DMS 273 treated with DMSO at 0.1 percent for 48 hours (cell line): Measurements from ENCODE around the gene TEDC2.
"Not testable (repeated sequence)": the region's sequence is repeated elsewhere in the genome, so short reads cannot be mapped to it uniquely, and the experiment has no call there.

ENCODE experiments used
- DNase-seq: peaks from one replicate; lab custom pipeline; 2025; lab: John Stamatoyannopoulos, UW

TEDC2 gene

DNA sequence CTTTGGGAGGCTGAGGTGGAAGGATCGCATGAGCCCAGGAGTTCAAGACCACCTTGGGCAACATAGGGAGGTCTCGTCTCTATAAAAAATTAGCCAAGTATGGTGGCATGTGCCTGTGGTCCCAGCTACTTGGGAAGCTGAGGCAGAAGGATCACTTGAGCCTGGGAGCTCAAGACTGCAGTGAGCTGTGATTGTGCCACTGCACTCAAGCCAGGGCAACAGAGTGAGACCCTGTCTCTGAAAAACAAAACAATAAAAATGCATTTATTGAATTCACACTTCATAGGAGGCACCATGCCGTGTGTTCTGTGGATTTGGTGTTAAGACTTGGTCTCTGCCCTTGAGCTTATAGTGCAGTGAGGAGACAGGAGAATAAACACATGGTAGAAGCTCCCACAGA is 17.4 kb downstream of the TEDC2 start:
- DNase-seq = no peak

DNA sequence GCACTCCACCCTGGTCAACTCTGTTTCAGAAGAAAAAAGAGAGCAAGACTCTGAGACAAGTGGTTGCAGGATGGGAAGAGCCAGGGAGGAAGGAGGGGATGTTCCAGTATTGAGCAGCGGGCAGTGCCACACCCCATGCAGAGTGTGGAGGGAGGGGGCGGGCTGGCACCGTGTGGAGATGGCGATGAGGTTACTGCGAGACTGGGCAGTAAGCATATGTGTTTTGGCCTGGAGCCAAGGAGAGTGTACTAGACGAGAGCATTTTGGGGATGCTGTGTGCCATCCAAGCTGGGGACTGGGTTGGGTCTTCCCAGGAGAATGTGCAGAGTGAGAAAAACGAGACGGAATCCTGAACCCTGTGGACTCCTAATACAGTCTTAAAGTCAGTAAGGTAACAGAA is 18.4 kb downstream of the TEDC2 start:
- DNase-seq = no peak

DNA sequence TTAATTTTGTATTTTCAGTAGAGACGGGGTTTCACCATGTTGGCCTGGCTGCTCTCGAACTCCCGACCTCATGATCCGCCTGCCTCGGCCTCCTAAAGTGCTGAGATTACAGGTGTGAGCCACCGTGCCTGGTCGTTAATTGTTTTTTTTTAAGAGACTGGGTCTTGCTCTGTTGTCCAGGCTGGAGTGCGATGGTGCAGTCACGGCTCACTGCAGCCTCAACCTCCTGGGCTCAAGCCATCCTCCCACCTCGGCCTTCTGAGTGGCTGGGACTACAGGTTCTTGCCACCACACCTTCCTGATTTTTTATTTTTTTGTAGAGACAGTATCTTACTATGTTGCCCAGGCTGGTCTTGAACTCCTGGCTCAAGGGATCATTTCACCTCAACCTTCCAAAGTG is 20.1 kb downstream of the TEDC2 start:
- DNase-seq = not testable (repeated sequence)

DNA sequence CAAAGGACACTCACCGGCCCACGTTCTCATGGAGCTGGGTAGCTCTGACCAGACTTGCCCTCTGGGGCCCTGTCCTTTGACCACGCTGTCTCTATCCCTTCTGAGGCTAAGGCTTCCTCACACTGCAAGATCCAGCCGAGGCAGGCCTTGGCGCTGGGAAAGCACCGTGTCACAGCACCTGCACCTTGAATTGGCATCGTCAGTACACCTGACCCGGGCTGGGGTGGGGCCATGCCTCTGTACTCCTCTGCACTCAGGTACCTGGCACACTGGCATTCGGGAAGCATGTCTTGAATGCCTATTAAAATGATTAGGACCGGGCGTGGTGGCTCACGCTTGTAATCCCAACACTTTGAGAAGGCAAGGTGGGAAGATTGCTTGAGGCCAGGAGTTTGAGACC is 21.0 kb downstream of the TEDC2 start:
- DNase-seq = no peak

DNA sequence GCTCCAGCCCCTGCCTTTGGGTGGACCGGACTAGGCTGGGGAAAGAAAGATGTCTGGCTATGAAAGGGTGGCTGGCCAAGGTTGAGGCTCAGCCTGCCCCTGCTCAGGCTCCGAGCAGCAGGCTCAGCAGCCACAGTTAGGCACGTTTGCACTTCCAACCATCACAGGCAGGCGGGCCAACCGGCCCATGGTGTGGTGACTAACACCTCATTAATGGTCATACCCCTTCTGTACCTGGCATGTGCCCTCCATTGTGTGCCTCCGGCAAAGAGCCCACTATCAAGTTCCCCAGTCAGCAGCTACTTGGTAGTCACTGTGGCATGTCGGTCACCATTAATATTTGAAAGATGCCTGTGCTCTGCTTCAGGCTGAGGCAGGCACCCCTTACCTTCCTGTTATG is 21.8 kb downstream of the TEDC2 start:
- DNase-seq = no peak

DNA sequence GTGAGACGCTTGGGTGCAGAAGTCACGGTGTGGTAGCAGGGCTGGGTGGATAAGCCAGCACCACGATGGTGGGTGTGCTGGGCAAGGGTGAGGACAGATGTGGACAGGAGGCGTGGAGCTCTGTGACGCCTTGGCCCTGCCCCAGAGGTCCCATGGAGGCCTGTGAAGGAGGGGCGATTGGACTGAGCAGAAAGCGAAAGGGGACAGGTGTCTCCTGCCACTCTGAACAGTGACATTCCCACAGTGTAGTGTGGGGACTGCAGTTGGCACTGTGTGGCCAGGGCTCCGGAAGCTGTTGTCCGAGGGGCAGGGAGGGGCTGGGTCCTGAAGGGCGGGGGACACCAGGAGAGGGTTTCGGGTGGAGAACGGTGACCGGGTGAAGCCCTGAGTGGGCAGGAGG is 22.3 kb downstream of the TEDC2 start:
- no peak for DNase-seq

DNA sequence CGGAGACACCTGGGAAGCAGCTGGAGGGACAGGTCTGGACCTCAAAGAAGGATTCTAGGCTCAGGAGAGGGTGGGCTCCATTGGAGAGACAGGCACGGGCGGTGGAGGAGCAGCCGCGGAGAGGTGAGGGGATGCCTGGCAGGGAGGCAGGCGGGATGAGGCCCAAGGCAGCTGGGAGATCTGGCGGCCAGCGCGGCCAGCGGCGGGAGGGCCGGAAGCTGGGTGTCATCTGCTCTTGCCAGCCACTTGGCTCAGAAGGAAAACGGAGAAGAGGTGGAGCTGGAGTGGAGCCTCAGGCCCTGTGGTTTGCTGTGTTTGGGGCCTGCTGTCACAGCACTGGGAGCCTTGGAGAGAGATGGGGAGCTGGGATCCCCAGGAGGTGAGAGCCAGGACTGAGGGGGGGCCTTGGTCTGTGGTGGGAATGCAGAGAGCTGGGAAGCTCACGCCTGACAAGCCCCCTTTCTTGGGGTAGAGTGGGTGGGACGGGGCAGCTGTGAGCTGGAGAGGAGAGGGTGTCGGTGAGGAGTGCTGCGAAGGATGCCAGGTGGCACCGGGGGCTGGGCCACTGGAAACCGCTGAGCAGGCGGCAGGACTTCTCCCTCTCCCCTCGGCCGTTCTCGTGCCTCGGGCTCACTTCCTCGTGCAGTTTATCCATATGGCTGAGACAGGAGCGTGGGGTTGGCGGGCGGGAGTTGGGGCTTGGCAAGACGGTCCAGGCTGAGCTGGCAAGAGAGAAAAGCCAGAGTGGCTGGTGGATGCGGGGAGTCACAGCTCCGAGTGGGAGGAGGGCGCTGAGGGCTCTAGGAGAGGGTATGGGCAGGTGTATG is 23.0 kb downstream of the TEDC2 start:
- peak; percentile 80 for DNase-seq

DNA sequence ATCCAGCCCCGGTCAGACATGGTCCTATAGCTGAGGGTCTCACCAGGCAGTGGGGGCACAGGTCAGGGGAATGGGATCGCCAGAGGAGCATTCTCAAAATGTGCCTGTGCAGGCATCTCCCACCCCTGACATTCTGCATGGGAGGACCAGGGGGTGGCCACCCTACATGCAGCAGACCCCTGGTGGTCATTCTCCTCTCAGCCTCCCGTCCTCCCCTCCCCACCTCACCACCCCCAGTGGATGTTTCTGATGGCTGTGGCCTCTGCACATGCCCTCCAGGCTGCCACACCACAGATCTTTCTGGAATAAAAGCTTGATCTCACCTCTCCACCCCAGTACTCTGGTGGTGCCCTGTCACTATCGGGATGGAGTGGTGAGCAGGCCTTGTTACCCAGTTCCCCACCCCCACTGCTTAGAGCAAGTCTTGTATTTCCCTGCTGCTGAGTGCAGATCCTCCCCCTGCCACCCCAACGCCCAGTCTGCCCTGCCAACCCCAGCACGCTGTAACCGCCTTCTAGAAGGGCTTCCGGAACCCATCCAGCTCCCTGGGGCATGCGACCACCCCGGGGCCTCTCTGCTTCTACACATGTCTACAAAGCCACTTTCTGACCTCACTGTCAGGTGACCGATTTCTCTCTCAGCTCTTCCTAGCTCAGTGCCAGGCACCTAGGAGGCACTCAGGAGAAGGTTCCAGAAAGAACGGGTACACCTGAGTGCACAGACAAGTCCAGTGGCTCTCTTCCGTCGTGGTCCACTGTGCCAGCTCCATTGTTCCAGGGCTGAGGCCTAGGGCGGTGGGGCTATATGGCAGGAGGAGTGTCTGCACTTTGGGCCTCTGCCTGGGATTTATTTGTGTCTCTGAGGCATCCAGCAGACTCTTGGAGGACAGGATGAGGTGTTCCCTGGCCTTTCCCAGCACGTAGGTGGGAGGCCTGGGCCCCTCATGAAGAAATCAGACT is 24.3 kb downstream of the TEDC2 start:
- no peak for DNase-seq

DNA sequence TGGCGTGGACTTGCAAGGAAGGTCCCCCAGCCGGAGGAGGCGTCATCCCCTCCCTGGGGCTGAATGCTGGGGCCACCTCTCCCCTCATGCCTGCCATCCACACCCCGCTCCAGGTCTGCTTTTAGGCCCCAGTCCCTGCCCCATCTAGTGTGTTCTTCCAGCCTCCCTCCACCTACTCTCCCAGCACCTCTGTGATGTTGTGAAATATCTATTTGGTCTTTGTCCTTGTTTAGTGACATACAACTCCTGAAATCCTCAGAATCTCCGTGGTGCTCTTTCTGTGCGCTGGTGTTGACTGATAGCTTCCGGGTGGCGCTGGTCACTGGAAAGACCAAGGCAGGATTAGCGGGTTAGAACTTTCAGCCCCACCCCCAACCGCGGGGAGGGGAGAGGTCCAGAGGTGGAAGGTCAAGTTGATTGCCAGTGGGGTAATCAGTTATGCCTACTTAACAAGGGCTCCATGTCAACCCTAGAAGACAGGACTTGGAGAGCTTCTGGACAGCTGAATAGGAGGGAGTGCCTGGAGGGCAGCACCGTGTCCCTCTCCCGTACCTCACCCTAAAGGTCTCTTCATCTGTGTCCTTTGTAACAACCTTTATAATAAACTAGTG is 25.1 kb downstream of the TEDC2 start:
- no peak for DNase-seq

DNA sequence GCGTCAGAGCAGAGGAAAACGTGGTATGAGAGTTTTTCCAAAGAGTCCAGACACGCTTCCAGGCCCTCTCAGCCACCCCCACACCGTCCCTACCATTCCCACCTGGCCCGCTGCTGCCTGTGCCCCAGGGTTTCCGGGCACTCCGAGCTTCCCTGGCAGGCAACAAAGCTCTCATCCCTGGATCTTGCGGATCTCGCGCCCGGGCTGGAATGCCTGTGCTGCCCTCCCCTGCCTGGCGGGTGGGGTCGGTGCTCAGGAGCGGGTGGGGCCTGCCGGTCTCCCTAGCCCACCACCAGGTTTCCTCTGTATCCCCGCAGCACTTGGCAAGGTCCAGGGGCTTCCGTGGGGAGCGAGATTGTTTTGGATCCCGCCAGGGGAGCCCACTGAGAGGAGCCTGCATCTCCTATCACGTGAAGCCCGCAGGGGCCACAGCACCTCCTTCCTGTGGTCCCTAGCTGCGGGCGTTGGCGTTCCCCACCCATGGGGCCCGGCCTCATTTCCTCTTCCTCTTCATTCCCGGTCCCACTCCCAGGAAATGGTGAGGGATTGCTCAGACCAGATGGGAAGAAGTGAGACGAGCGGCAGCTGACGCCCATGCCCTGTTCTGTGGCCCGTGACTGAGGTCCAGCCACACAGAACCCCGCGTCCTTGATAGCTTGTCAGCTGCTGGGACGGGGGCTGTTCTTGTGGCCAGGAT is 26.1 kb downstream of the TEDC2 start:
- DNase-seq = no peak

DNA sequence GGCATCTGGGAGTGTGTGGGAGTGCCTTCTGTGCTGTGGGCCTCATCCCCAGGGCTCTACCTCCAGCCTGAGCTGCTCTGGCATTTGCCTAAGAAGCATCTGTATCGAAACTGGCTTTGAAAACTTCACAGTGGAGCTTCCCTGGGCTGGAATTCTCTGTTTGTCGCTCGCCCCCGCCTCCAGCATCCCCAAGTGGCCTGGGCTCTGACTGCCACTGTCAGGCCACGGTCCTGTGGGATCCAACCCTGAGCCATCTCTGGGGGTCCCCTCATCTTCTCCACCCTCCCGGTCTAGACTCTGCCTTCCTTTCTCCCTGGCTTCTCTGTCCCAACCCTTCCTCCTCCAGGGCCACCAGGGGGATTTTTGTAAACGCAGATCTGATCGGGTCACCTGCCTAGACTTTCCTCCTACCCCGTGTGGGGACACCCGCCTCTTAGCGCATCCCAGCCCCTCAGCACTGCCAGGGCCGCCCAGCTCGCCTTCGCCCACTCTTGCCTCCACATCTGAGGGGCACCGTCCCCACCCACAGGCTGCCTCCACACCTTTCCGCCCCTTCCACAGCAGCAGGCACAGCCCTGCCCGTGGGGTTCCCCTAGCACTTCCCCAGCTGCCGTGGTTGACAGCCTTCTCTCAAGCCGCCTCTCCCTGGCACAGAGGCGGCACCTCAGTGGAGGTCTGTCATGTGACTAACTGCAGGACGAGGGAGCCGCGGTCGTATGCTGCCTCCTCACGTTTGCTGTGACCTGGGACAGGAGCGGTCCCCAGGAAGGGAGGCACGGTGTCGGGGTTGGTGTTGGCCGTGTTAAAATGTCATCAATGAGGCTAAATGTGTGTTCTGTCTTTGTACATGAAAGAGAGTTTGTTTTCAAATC is 27.0 kb downstream of the TEDC2 start:
- no peak for DNase-seq

DNA sequence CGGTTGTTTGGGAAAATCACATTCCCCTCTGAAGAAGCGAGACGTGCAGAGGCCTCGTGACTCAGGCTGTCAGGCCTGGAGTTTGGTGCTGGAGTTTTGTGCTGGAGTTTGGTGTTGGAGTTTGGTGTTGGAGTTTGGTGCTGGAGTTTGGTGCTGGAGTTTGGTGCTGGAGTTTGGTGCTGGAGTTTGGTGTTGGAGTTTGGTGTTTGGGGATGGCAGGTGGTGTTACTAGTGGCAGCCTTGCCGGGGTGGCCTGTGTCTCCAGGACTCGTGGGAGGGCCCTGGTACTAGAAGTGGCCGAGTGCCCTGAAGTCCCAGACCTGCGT is 27.6 kb downstream of the TEDC2 start:
- DNase-seq = no peak

DNA sequence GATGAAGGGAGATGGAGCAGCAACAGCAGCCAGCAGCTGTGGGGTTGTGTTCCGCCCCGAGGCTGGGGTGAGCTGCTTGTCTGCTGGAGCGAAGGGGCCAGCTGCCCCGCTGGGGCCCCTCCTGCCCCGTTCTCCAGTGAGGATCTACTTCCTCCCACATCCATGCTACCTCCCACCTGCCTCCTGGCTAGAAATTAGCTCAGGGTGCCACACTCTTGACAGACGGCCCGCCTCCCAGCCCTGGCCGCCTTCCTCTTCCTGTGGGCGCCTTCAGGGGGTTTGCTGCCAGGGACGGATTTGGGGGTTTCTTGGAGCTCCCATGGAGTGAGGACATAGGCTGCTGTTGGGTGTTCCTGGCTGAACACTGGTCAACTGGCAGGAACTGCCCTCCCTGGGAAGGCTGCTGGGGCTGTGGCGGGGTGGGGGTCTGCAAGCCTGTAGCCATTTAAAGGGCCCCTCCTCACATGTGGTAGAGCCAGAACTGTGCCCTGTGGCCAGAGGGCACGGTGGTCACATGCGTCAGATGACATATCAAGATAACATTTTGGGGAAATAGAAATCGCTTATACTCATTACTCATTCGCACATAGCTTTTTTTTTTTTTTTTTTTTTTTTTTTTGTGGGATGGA is 28.1 kb downstream of the TEDC2 start:
- DNase-seq = no peak

DNA sequence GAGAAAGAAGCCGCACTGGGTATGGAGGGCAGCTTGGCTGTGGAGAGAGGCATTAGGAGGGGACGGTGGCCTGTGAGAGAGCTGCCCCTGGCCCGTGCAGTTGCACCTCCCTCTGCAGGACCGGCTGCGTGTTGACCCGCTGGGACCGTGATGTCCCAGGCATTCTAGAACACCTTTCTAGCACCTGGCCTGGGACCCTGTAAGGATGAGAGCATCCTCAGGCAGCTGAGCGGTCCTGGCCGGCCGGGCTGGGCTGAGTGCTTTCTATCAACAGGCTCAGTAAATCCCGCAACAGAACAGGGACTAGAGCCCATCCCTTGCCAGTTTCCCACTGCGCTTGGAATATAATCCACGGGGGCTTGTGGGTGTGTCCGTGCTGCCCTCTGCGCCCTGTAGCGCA is 29.7 kb downstream of the TEDC2 start:
- DNase-seq = no peak

DNA sequence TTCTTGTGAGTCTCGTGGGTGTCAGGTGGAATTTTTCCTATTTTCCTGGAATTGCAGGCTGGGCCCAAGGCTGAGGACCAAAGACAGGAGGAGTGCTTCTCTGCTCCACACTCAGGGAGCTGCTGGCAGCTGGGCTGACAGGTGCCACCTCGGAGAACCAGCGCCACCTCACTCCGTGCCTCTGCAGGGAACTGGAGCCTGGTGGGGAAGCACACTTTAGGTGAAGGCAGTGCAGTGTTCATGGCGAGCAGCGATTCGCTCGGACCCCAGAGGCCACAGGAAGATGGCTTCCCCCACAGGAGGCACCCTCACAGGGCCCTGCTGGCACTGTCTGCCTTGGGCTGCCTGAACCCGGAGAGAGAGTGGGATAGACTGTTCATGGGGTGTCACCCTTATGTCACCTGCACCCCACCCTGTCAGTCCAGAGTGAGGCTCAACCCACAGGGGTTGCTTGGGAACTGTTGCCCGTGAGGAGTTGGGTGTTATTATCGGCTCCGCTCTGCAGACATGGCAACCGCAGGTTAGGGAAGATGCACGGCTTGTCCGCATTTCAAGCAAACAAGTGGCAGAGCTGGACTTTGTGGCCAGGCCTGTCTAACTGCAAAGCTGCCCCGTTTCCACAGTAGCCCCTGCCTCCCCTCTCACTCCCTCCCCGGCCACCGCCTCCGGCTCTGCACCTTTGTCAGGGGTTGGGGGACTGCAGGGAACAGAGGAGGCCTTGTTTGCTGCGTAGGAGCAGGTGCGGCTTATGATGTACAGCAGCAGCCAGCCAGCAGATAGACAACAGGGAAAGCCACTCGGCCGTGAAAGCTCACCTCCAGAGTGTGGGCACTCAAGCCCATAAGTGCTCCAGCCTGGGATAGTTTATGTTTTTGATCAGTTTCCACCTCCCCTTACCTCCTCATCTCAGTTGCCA is 30.5 kb downstream of the TEDC2 start:
- DNase-seq = no peak

DNA sequence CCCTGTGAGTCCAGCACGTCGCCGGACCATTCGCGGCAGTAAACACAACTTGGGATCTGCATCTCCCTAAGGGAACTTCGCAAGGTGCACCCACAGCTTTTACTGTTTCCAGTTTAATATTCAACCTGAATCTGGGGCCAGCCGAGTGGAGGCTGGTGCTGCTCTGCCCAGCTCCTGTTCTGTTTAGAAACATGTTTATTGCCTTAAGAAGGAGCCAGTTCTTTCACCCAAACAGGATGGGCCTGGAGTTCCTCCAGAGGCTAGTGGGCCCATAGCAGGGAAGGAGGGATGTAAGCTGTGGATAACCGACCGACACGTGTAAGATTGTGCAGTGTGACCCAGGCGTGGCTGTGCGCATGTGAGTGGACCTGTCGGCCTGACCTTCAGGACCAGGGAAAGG is 32.4 kb downstream of the TEDC2 start:
- no peak for DNase-seq

DNA sequence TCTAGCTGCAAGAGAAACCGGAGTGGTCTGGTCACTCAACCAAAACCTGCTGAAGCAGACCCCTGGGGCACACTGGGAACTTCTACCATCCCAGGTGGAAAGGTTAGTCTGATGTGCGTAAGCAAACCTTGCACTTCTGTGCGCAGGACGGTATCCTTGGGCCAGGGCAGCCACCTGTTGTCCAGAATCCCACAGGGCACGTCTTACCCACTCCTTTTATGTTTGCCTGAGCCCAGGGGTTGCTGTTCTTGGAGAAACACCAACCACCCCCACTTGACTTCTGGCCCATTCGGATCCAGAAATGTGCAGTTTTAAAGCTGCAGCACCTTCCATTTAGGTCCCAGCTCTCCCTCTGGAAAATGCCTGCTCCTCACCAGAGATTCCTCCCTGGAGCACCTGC is 33.7 kb downstream of the TEDC2 start:
- DNase-seq = no peak

DNA sequence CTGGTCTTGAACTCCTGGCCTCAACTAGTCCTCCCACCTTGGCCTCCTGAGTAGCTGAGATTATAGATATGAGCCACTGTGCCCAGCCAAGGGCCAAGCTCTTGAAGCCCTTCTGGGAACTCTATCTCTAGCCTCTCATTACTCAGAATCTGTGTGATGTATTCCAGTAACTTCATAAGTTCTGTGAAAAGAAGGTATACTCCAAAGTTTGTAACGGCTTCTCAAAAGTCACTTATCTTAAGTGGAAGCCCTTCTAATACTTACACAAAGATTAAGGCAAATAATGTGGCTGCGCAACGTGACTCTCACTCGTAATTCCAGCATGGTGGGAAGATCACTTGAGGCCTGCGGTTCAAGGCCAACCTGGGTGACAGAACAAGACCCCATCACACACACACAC is 34.7 kb downstream of the TEDC2 start:
- DNase-seq = no peak

DNA sequence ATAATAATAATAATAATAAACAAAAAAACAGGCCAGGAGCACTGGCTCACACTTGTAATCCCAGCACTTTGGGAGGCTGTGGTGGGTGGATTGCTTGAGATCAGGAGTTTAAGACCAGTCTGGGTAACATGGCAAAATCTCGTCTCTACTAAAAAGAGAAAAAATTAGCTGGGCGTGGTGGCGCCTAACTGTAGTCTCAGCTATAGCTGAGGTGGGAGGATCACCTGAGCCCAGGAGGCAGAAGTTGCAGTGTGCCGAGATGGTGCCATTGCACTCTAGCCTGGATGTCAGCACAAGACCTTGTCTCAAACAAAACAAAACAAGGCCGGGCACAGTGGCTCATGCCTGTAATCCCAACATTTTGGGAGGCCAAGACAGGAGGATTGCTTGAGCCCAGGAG is 35.1 kb downstream of the TEDC2 start:
- no peak for DNase-seq
